Fibroblast of peridontal ligament (primary cell): ENCODE results near the gene TXNDC12.

Source experiments
- DNase-seq: peaks from one replicate; pipeline ENCODE4 v3.0.0-alpha.2; 2010; ENCODE audit errors: extremely low read depth

Gene TXNDC12

DNA sequence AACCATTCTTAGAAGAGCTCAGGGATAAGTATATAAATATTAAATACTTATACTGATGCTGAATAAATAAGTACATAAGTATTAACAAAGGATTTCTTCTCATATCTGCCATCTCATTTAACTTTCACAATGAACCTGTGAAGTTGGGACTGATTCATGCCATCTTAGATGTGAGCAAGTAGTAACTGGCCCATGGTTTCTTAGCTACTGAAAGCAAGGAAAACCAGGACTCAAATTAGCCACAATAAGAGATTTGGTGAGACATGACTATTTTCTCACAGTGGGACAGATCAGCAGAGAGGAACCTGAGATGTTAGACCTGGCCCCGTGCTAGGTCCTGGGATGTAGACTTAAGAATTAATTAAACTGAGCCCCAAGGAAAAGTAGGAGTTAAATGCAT is 56.3 kb downstream of the TXNDC12 start:
- DNase-seq: no peak

DNA sequence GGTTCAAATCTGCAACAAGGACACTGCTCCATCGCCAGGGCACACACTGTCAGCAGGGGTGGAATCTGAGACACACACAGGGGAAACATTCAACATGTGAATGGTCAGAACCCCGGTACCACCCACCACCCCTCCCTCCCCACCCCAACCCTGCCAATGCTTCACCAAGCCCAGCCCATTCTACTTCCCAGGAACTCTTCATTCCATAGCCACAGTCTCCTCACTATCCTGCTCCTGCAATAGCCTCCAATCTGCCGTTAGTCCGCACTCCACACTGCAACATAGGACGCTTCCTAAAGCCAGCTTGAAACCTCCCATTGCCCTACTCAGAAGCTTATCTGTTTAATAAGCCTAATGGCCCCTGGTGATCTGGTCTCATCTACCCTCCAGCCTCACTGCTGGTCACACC is 57.0 kb downstream of the TXNDC12 start:
- DNase-seq: no peak

DNA sequence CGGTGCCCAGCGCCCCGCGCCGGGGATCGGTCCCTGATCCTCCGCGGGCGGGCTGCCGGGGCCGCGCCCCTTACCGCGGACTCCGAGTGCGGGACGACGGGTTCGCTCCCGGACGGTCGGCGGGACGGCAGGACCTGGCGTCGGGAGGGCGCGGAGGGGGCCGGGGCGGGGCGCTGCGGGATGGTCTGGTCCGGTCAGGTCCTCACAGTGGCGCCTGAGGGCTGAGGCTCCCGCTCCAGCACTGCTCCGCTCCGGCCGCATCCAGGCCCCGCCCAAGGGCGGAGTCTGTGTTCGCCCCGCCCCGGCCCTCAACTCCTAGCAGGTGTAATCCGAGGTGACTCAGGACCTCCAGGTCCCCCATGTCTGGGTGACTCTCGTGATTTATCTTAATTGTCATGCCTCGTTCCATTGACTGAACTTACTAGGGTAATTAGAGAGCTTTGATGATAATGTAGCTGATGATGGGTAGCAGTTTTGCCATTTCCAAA is 64.5 kb downstream of the TXNDC12 start, which contains the start of gene RAB3B:
RAB3B (minus strand) TSS at position 223 of the 488 bp plus-strand sequence. CDS start 13,583 bp downstream, outside the sequence.
- DNase-seq: peak; percentile 55

DNA sequence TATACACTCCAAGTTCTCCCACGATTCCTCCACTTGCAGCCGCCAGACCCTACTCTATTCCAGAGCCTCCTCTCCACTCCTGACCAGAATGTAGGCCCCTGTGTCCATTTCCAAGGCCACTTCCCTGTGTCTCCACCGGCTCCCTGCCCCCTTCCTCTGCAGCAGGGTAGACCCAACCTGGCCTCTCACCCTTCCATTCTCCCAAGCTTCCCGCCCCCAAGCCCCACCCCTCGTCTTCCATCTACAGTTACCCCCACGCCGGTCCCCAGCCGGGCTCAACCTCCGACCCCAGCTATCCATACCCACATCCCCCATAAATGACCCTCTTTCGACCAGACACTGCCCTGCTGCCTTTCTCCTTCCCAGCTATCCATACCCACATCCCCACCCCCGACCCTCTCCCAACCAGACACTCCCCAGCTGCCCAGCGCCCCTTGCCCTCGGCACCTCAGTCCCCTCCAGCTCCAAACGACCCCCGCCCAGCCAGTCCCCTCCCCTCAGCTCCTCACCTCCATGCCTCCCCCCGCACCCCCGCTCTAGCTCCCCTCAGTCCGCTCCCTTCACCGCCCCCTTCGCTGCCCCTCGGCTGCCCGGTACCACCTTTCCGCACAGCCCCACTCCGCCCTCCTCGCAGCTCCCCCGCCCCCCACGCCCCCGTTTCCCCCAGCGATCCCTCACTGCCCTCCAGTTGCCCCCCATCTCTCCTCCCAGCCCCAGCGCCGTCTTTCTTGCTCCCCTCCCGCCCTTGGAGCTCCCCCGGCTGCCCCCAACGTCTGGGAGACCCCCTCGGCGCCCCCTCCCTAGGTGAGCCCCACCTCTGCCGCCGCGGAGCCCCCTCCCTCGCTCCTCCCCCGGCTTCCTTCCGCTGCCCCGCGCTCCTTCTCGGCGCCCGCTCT is 65.2 kb downstream of the TXNDC12 start:
- DNase-seq: no peak

DNA sequence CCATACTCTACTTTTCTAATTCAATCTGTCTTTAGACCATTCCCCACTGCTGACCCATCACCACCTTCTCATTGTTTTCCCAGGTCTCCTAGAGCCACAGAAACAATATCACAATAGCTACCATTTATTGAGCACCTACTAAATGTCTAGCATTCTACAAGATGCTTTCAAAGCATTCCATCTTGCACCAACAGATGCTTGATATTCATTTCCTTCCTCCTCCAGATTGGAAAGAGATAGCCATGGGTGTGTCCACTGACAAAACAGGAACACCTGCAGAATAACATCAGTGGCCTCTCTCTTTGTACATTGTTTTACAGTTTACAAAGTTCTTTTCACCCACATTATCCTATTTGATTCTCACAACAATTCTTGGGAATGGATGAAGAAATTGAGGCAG is 66.7 kb downstream of the TXNDC12 start:
- no peak for DNase-seq

DNA sequence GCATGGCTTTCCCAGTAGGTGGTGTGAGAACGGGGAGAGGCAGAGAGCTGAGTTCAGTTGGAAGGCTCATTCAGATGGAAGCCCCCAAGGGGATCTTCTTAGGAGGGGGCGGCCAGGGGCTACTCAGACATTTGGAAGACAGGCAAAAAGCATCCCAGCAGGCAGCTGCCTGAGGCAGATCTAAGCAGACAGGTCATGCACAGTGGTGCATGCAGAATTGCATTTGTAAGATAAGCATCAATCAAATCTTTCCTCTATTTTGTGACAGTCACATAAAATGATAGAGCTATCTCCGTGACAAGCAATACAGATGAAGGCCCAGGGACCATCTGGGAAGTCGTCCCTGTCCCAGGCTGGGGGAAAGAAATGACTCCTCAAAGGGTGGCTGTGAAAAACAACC is 68.3 kb downstream of the TXNDC12 start:
- no peak for DNase-seq

DNA sequence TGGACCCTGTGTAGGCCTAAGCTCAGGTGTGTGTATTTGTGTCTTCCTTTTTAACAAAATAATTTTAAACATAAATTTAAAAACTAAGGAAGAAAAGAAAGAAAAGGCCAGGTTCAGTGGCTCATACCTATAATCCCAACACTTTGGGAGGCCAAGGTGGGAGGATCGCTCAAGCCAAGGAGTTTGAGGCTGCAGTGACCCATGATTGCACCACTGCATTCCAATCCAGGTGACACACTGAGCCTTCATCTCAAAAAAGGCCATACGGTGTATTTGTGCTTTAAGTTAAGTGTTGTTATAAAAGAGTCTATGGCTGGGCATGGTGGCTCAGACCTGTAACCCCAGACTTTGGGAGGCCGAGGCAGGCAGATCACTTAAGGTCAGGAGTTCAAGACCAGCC is 72.8 kb downstream of the TXNDC12 start:
- no peak for DNase-seq

DNA sequence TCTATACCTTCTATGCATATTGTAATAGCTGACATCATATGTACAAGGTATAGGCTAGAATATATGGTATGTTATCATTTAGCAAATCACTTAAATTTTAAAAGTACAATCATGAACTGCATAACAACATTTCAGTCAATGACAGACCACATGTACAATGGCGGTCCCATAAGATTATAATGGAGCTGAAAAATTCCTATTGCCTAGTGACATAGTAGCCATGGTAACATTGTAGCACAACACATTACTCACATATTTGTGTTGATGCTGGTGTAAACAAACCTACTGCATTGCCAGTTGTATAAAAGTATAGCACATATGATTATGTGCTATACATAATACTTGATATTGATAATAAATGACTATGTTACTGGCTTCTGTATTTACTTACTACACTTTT is 73.4 kb downstream of the TXNDC12 start:
- DNase-seq: no peak

DNA sequence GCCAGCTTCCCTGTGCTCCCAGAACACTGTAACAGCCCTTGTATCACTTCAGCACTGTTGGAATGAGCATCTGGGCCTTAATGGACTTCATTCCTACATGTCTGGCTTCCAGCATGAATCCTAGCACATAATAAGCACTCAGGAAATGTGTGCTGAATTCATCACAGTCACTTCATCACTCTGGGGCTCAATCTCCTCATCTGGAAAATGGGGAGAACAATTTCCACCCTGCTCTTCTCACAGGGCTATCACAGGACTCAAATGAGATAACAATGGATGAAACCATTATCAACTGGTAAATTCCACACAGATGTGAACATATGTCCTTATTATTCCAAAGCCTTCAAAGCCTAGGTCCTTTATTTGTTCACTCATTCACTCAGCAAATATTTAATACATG is 76.9 kb downstream of the TXNDC12 start:
- no peak for DNase-seq

DNA sequence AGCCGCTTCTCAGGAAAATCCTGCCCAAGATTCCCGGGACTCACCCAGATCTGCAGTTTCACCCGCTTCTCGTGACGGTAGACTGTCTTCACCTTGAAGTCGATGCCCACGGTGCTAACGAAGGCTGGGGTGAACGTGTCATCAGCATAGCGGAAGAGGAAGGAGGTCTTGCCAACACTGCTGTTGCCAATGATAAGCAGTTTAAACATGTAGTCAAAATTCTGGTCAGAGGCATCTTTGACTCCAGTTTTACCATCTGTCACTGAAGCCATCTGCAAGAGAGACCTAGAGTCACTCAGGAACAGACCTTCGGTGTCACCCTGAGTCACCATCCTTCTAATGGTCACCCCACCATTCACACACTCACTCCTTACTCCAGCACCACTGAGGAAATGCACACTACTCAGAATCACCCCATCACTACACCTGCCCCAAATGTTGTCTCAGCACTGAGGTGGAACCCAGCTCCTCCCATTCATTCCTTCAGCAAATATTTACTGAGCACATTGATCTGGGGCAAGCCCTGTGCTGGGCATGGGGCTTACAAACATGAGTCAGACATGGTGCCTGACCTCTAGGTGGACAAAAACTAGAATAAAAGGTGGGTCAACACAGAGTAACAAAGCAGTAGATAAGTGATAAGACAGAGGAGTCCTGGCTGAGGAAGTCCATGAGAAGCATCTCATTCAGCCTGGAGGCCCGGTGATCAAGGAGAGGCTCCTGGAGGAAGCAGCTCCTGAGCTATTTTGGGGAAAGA is 78.0 kb downstream of the TXNDC12 start:
- no peak for DNase-seq

DNA sequence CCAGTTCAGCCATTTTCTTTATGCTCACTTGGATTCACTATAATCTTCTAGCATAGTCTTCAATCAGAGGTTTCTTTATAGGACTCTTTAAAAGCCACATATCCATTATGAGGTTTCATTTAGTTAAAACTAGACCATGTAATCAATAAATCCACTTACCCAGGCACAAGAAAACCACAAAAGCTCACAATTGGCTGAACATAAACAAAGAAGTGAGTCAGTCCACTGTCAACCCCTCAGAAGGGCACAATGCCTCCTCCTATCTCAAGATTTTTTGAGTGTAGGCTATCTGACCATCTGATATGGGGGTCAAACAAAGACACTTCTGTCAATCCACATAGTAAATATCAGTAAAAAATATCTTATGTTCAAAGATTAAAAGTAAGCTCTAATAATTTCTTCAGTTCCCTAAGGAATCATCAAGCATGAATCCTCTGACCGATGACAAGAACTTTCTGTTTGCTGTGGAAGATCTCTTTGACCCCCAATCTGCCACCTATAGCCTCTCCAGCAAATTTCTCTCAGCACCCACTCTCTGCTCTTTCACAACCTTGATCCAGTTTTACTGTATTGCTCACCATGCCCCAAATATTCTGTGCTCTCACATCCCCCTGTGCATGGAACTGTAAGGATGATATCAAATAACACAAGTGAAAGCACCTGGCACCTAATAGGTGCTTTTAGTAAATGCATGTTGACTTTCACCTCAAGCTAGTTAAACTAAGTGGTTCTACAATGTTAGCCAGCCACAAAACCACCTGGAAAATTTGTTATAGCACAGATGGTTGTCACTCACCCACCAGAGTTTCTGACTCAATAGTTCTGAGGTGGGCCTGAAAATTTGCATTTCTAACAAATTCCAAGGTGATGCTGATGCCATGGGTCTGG is 81.2 kb downstream of the TXNDC12 start:
- peak; percentile 65 for DNase-seq
